Measurements from ENCODE around the gene LAPTM5.
"Not testable (repeated sequence)": the region's sequence is repeated elsewhere in the genome, so short reads cannot be mapped to it uniquely, and the experiment has no call there.

LAPTM5 gene

GRCh38 chr1:30695439-30695841, 62.1 kb downstream of the LAPTM5 start:
- in situ Hi-C loops (cut with HindIII; ENCODE audit: low pct_ligation_motif_present, low pct_unique_long_range_greater_than_20kb, low sequenced_read_pairs): no loop called here
- no peak for DNase-seq

GRCh38 chr1:30694280-30695175, 63.0 kb downstream of the LAPTM5 start:
- in situ Hi-C loops (cut with HindIII; ENCODE audit: low pct_ligation_motif_present, low pct_unique_long_range_greater_than_20kb, low sequenced_read_pairs): no loop called here
- DNase-seq: no peak

GRCh38 chr1:30693822-30694221, 63.8 kb downstream of the LAPTM5 start:
- in situ Hi-C loops (cut with HindIII; ENCODE audit: low pct_ligation_motif_present, low pct_unique_long_range_greater_than_20kb, low sequenced_read_pairs): no loop called here
- no peak for DNase-seq

GRCh38 chr1:30693366-30693765, 64.2 kb downstream of the LAPTM5 start:
- in situ Hi-C loops (cut with HindIII; ENCODE audit: low pct_ligation_motif_present, low pct_unique_long_range_greater_than_20kb, low sequenced_read_pairs): no loop called here
- DNase-seq: no peak

GRCh38 chr1:30692948-30693301, 64.6 kb downstream of the LAPTM5 start:
- in situ Hi-C loops (cut with HindIII; ENCODE audit: low pct_ligation_motif_present, low pct_unique_long_range_greater_than_20kb, low sequenced_read_pairs): no loop called here
- DNase-seq: no peak

- no peak for DNase-seq
- in situ Hi-C loops (cut with HindIII; ENCODE audit: low pct_ligation_motif_present, low pct_unique_long_range_greater_than_20kb, low sequenced_read_pairs): no loop called here
These were observed 65.2 kb downstream of the LAPTM5 start for GRCh38 chr1:30692201-30692947.

- DNase-seq: no peak
- in situ Hi-C loops (cut with HindIII; ENCODE audit: low pct_ligation_motif_present, low pct_unique_long_range_greater_than_20kb, low sequenced_read_pairs): no loop called here
These were observed 66.1 kb downstream of the LAPTM5 start for GRCh38 chr1:30691480-30691879.

GRCh38 chr1:30689901-30690645, 67.5 kb downstream of the LAPTM5 start:
- in situ Hi-C loops (cut with HindIII; ENCODE audit: low pct_ligation_motif_present, low pct_unique_long_range_greater_than_20kb, low sequenced_read_pairs): no loop called here
- DNase-seq: peak; percentile 29

GRCh38 chr1:30688920-30689794, 68.4 kb downstream of the LAPTM5 start:
- DNase-seq: no peak
- in situ Hi-C loops (cut with HindIII; ENCODE audit: low pct_ligation_motif_present, low pct_unique_long_range_greater_than_20kb, low sequenced_read_pairs): no loop called here

- in situ Hi-C loops (cut with HindIII; ENCODE audit: low pct_ligation_motif_present, low pct_unique_long_range_greater_than_20kb, low sequenced_read_pairs); DNase-seq: not testable (repeated sequence)
These were observed 69.1 kb downstream of the LAPTM5 start for GRCh38 chr1:30688516-30688915.

GRCh38 chr1:30687886-30688285, 69.7 kb downstream of the LAPTM5 start:
- in situ Hi-C loops (cut with HindIII; ENCODE audit: low pct_ligation_motif_present, low pct_unique_long_range_greater_than_20kb, low sequenced_read_pairs): no loop called here
- no peak for DNase-seq

- in situ Hi-C loops (cut with HindIII; ENCODE audit: low pct_ligation_motif_present, low pct_unique_long_range_greater_than_20kb, low sequenced_read_pairs): no loop called here
These were observed 71.2 kb downstream of the LAPTM5 start for GRCh38 chr1:30686236-30686935.

GRCh38 chr1:30685796-30686165, 71.8 kb downstream of the LAPTM5 start:
- in situ Hi-C loops (cut with HindIII; ENCODE audit: low pct_ligation_motif_present, low pct_unique_long_range_greater_than_20kb, low sequenced_read_pairs): no loop called here
- DNase-seq: no peak

More at GRCh38 chr1:30686236-30686935, 71.2 kb downstream of the LAPTM5 start:
- no peak for DNase-seq

- no peak for DNase-seq
- in situ Hi-C loops (cut with HindIII; ENCODE audit: low pct_ligation_motif_present, low pct_unique_long_range_greater_than_20kb, low sequenced_read_pairs): no loop called here
These were observed 72.4 kb downstream of the LAPTM5 start for GRCh38 chr1:30684881-30685795.

- in situ Hi-C loops (cut with HindIII; ENCODE audit: low pct_ligation_motif_present, low pct_unique_long_range_greater_than_20kb, low sequenced_read_pairs): no loop called here
- DNase-seq: no peak
These were observed 73.3 kb downstream of the LAPTM5 start for GRCh38 chr1:30684259-30684658.

- in situ Hi-C loops (cut with HindIII; ENCODE audit: low pct_ligation_motif_present, low pct_unique_long_range_greater_than_20kb, low sequenced_read_pairs): no loop called here
These were observed 73.9 kb downstream of the LAPTM5 start for GRCh38 chr1:30683699-30684098.

More at GRCh38 chr1:30683699-30684098, 73.9 kb downstream of the LAPTM5 start:
- no peak for DNase-seq

Data from ACHN (cell line).